Measurements from ENCODE around the gene ITGB6.

ITGB6 gene

GRCh38 chr2:160213511-160213910, 13.4 kb upstream of the ITGB6 start:
- no peak for TF ChIP-seq FOXM1 (IDR thresholded peaks at IDR 0.05; ENCODE audit: borderline replicate concordance, low read depth)
- no peak for TF ChIP-seq TEAD4 (IDR thresholded peaks at IDR 0.05)
- no peak for TF ChIP-seq EP300 (IDR thresholded peaks at IDR 0.05; ENCODE audit: borderline replicate concordance)
- TF ChIP-seq MAX (IDR thresholded peaks at IDR 0.05): no peak
- no peak for TF ChIP-seq CREB1 (IDR thresholded peaks at IDR 0.05; ENCODE audit: low read depth)
- no peak for TF ChIP-seq CEBPB (IDR thresholded peaks at IDR 0.05)
- TF ChIP-seq USF1 (IDR thresholded peaks at IDR 0.05): peak; percentile 47

GRCh38 chr2:160210599-160211138, 10.6 kb upstream of the ITGB6 start:
- TF ChIP-seq RAD21 (IDR thresholded peaks at IDR 0.05; ENCODE audit: low read depth) (peak; percentile 75), YY1 (IDR thresholded peaks at IDR 0.05; ENCODE audit: low read depth) (no peak), MAX (IDR thresholded peaks at IDR 0.05) (no peak)

- no peak for TF ChIP-seq EP300 (IDR thresholded peaks at IDR 0.05; ENCODE audit: borderline replicate concordance)
- no peak for TF ChIP-seq USF1 (IDR thresholded peaks at IDR 0.05)
- TF ChIP-seq NFIC (IDR thresholded peaks at IDR 0.05): no peak
- no peak for TF ChIP-seq YY1 (IDR thresholded peaks at IDR 0.05; ENCODE audit: low read depth)
- no peak for TF ChIP-seq CEBPB (IDR thresholded peaks at IDR 0.05)
- TF ChIP-seq EGR1 (IDR thresholded peaks at IDR 0.05): no peak
- no peak for TF ChIP-seq TAF1 (IDR thresholded peaks at IDR 0.05; ENCODE audit: low read depth)
- no peak for TF ChIP-seq ZBTB7A (IDR thresholded peaks at IDR 0.05; ENCODE audit: low read depth)
- TF ChIP-seq RAD21 (IDR thresholded peaks at IDR 0.05; ENCODE audit: low read depth): no peak
- TF ChIP-seq CREB1 (IDR thresholded peaks at IDR 0.05; ENCODE audit: low read depth): no peak
- TF ChIP-seq MAX (IDR thresholded peaks at IDR 0.05): no peak
- no peak for TF ChIP-seq TCF12 (IDR thresholded peaks at IDR 0.05; ENCODE audit: low read depth)
- no peak for TF ChIP-seq FOXM1 (IDR thresholded peaks at IDR 0.05; ENCODE audit: borderline replicate concordance, low read depth)
- TF ChIP-seq TEAD4 (IDR thresholded peaks at IDR 0.05): no peak
- no peak for TF ChIP-seq REST (IDR thresholded peaks at IDR 0.05; ENCODE audit: low read depth)
Observed at GRCh38 chr2:160209516-160209856, 9.4 kb upstream of the ITGB6 start.

- TF ChIP-seq TEAD4 (IDR thresholded peaks at IDR 0.05) (no peak), CEBPB (IDR thresholded peaks at IDR 0.05) (no peak), RAD21 (IDR thresholded peaks at IDR 0.05; ENCODE audit: low read depth) (no peak), TAF1 (IDR thresholded peaks at IDR 0.05; ENCODE audit: low read depth) (no peak), REST (IDR thresholded peaks at IDR 0.05; ENCODE audit: low read depth) (no peak), MAX (IDR thresholded peaks at IDR 0.05) (no peak), EP300 (IDR thresholded peaks at IDR 0.05; ENCODE audit: borderline replicate concordance) (no peak), USF1 (IDR thresholded peaks at IDR 0.05) (no peak), ZBTB7A (IDR thresholded peaks at IDR 0.05; ENCODE audit: low read depth) (no peak), EGR1 (IDR thresholded peaks at IDR 0.05) (no peak)
Observed at GRCh38 chr2:160208655-160209515, 8.8 kb upstream of the ITGB6 start.
